A549 (cell line): ENCODE results near the gene GCC2. TPM values are rescaled to one million over a fixed set of nuclear protein-coding genes. Genes with fewer than 3 reads are reported as not detected.

Experiments used
- ATAC-seq, 2 experiments: fragments of 200-7000 bp in 1 of 2; fragments of >200 bp in 1 of 2; cut with Nextera tagmentation in 1 of 2; cut with Tn5 transposase in 1 of 2; 3 replicates each; pipeline versions ENCODE4 v1.8.0 to v1.9.1; 2018 to 2020; ENCODE audit warnings: mild to moderate bottlenecking in 1 of 2, moderate library complexity in 1 of 2
- CTCF ChIA-PET: fragments of 300-600 bp; sonication (Branson Sonifier 250); formaldehyde crosslinking; extraction: SDS; loops from one replicate; lab custom pipeline; 2021; ENCODE audit warnings: antibody characterized with exemption, inconsistent platforms; lab: Yijun Ruan, JAX
- POLR2A ChIA-PET: fragments of 350-600 bp; formaldehyde crosslinking; extraction: SDS; loops from one replicate; lab custom pipeline; 2021; ENCODE audit warnings: antibody characterized with exemption, inconsistent platforms; lab: Yijun Ruan, JAX
- DNase-seq, 2 experiments: peaks; one replicate each; pipeline versions ENCODE4 v3.0.0 to v3.0.0-alpha.2; 2011 to 2016; ENCODE audit warnings: low read depth in 1 of 2, low spot score in 1 of 2
- FAIRE-seq: peaks from 2 replicates; lab custom pipeline; 2011; peaks lifted over from hg19 to GRCh38; lab: Jason Lieb, UNC
- H3K27ac ChIP-seq, 2 experiments: fragments of >200 bp; sonication (Bioruptor Twin); formaldehyde crosslinking; 3 replicates each; pipeline ENCODE4 v1.5.1; 2016 to 2017
- H3K4me1 ChIP-seq: fragments of >200 bp; sonication (Bioruptor Twin); formaldehyde crosslinking; 3 replicates; pipeline ENCODE4 v1.6.1; 2016
- H3K4me2 ChIP-seq: fragments of >200 bp; sonication (Bioruptor Twin); formaldehyde crosslinking; 3 replicates; pipeline ENCODE4 v1.6.1; 2016
- H3K4me3 ChIP-seq: fragments of >200 bp; sonication (Bioruptor Twin); formaldehyde crosslinking; 3 replicates; pipeline ENCODE4 v1.5.1; 2016
- H3K9me3 ChIP-seq: fragments of >200 bp; sonication (Bioruptor Twin); formaldehyde crosslinking; 3 replicates; pipeline ENCODE4 v1.6.1; 2016
- CHD4 ChIP-seq: fragments of 200-600 bp; sonication (generic); IDR thresholded peaks from 2 replicates; pipeline ENCODE4 v1.6.1; 2016; ENCODE audit warnings: antibody characterized with exemption, mild to moderate bottlenecking, borderline replicate concordance
- EP300 ChIP-seq, 2 experiments: fragments of >200 bp; sonication (Bioruptor Twin); formaldehyde crosslinking; IDR thresholded peaks; 2 replicates in 1 of 2; 3 replicates in 1 of 2; pipeline ENCODE4 v1.6.1; 2016 to 2017
- ESRRA ChIP-seq: fragments of 150-350 bp; IDR thresholded peaks from 2 replicates; pipeline ENCODE4 v1.6.1; 2014; ENCODE audit warnings: mild to moderate bottlenecking, low read length, borderline replicate concordance
- FOSB ChIP-seq: fragments of 250-450 bp; sonication (Bioruptor Pico); IDR thresholded peaks from 2 replicates; pipeline ENCODE4 v1.5.0; 2020; ENCODE audit warnings: mild to moderate bottlenecking, moderate library complexity
- FOXS1 ChIP-seq: fragments of 250-450 bp; sonication (Bioruptor Pico); IDR thresholded peaks from 2 replicates; pipeline ENCODE4 v1.5.0; 2020; ENCODE audit warnings: mild to moderate bottlenecking, moderate library complexity
- GATA3 ChIP-seq: IDR thresholded peaks from 2 replicates; pipeline ENCODE4 v1.6.1; 2012; ENCODE audit warnings: borderline replicate concordance
- HOXB13 ChIP-seq: fragments of 250-450 bp; sonication (Bioruptor Pico); IDR thresholded peaks from 2 replicates; pipeline ENCODE4 v1.5.0; 2020; ENCODE audit warnings: low read depth, mild to moderate bottlenecking, moderate library complexity
- KDM1A ChIP-seq: fragments of 200-600 bp; sonication (generic); IDR thresholded peaks from 2 replicates; pipeline ENCODE4 v1.6.1; 2016; ENCODE audit warnings: low read depth, mild to moderate bottlenecking
- KDM5A ChIP-seq: fragments of 200-600 bp; sonication (generic); IDR thresholded peaks from 2 replicates; pipeline ENCODE4 v1.6.1; 2016; ENCODE audit warnings: antibody characterized with exemption, mild to moderate bottlenecking
- MAZ ChIP-seq: fragments of 150-350 bp; IDR thresholded peaks from 2 replicates; pipeline ENCODE4 v1.6.1; 2014; ENCODE audit warnings: antibody characterized with exemption, low read depth, low read length, borderline replicate concordance
- NR3C1 ChIP-seq: fragments of >200 bp; sonication (Bioruptor Twin); formaldehyde crosslinking; IDR thresholded peaks from 3 replicates; pipeline ENCODE4 v1.6.1; 2017
- PHF8 ChIP-seq: fragments of 200-600 bp; sonication (generic); IDR thresholded peaks from 2 replicates; pipeline ENCODE4 v1.6.1; 2016; ENCODE audit warnings: low read depth, mild to moderate bottlenecking, antibody characterized with exemption, moderate library complexity, borderline replicate concordance
- POLR2A ChIP-seq: IDR thresholded peaks from 2 replicates; pipeline ENCODE4 v1.6.1; 2012; ENCODE audit warnings: mild to moderate bottlenecking, low read length
- RAD21 ChIP-seq, 2 experiments: fragments of >200 bp in 1 of 2; sonication (Bioruptor Twin) in 1 of 2; formaldehyde crosslinking in 1 of 2; IDR thresholded peaks in 1 of 2; conservative IDR thresholded peaks in 1 of 2; 2 replicates in 1 of 2; 3 replicates in 1 of 2; pipeline ENCODE4 v1.6.1; 2012 to 2018; ENCODE audit warnings: inconsistent platforms in 1 of 2
- RARB ChIP-seq: fragments of 250-450 bp; sonication (Bioruptor Pico); IDR thresholded peaks from 2 replicates; pipeline ENCODE4 v1.8.0; 2021; ENCODE audit warnings: mild to moderate bottlenecking, moderate library complexity
- RCOR1 ChIP-seq: fragments of 150-350 bp; IDR thresholded peaks from 2 replicates; pipeline ENCODE4 v1.6.1; 2014; ENCODE audit warnings: antibody characterized with exemption, low read length, low read depth
- RFX5 ChIP-seq: fragments of 450-650 bp; IDR thresholded peaks from 2 replicates; pipeline ENCODE4 v1.7.1; 2014; ENCODE audit warnings: antibody characterized with exemption, mild to moderate bottlenecking, moderate library complexity
- SREBF2 ChIP-seq: fragments of 450-650 bp; IDR thresholded peaks from 2 replicates; pipeline ENCODE4 v1.6.1; 2014; ENCODE audit warnings: mild to moderate bottlenecking, moderate library complexity
- TP53 ChIP-seq: fragments of 250-450 bp; sonication (Bioruptor Pico); IDR thresholded peaks from 2 replicates; pipeline ENCODE4 v1.5.0; 2021; ENCODE audit warnings: mild to moderate bottlenecking, moderate library complexity
- ZFP36 ChIP-seq: fragments of 450-650 bp; IDR thresholded peaks from 2 replicates; pipeline ENCODE4 v1.6.1; 2014; ENCODE audit warnings: borderline replicate concordance; ENCODE audit not compliant: partially characterized antibody
- WGBS: methylation state at CpG from one replicate; pipeline ENCODE4 v1.1.6; 2017; ENCODE audit errors: missing lambda C conversion rate; 5-methylcytosine and 5-hydroxymethylcytosine counted together
- polyA plus RNA-seq, 4 experiments: library from polyadenylated mRNA; depleted of rRNA in 3 of 4; stranded (reverse); fragments of >200 nt; fragmentation: RNase III in 1 of 4; extraction: RNeasy Plus Mini Kit Qiagen cat#74134 plus additional on column Dnase treatment in 1 of 4; gene quantifications; 2 replicates in 3 of 4; 3 replicates in 1 of 4; pipeline ENCODE4 v1.2.3, GENCODE V29; 2011 to 2017
- TF ChIP-seq, protein P1 (sequence below): fragments of 250-450 bp; sonication (Bioruptor Pico); IDR thresholded peaks from 2 replicates; pipeline ENCODE4 v1.5.0; 2020; ENCODE audit warnings: low read depth, mild to moderate bottlenecking, moderate library complexity
- TF ChIP-seq, protein P2 (sequence below): fragments of 450-650 bp; IDR thresholded peaks from 2 replicates; pipeline ENCODE4 v1.6.1; 2014; ENCODE audit warnings: antibody characterized with exemption
- TF ChIP-seq, protein P3 (sequence below): fragments of 200-600 bp; sonication (generic); IDR thresholded peaks from 2 replicates; pipeline ENCODE4 v1.6.1; 2016; ENCODE audit warnings: antibody characterized with exemption, mild to moderate bottlenecking, moderate library complexity

Gene GCC2
- polyA plus RNA-seq, 2 of the 4 experiments (the other 2 are of a cell fraction), result 13.6 to 30.1 TPM

DNA sequence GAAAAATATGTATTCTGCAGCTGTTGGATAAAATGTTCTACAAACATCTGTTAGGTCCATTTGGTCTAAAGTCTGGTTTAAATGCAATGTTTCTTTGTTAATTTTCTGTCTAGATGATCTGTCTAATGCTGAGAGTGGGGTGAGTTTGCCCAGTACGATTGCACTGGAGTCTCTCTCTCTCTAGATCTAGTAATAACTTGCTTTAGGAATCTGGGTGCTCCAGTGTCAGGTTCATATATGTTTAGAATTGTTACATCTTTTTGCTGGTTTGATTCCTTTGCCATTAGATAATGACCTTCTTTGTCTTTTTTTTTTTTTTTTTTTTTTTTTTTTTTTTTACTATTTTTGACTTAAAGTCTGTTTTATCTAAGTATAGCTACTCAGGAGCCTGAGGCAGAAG is 10.4 kb downstream of the GCC2 start:
- H3K4me1 ChIP-seq, result no peaks in the 10 kb centered on the region
- POLR2A ChIA-PET, result no interaction called here

DNA sequence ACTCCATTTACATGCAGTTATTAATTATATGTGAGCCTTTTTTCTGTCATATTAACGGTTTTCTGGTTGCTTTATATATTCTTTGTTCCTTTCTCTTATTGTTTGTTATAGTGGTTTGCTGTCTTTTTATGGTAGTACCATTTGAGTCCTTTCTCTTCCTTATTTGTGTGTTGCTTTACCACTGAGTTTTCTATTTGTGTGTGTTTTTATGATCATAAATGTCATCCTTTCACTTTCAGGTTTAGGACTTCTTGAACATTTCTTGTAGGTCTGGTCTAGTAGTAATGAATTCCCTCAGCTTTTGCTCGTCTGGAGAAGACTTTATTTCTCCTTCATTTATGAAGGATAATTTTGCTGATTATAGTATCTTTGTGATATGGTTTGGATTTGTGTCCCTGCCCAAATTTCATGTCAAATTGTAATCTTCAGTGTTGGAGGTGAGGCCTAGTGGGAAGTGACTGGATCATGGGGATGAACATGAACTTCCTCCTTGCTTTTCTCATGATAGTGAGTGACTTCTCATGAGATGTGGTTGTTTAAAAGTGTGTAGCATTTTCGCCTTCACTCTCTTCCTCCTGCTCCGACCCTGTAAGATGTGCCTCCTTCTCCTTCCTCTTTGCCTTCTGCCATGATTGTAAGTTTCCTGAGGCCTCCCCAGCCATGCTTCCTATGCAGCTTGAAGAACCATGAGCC is 11.5 kb downstream of the GCC2 start:
- Histone ChIP-seq H3K4me2 (no peak overlapping the region), H3K4me3 (no peak overlapping the region), H3K9me3 (peaks cover 12% of the 10 kb centered on the region; the same call in 2 of the 3 replicates), H3K27ac (no peak overlapping the region), H3K4me1 (no peaks in the 10 kb centered on the region)
- ATAC-seq (no peak), DNase-seq (no peak), FAIRE-seq (no peak)
- CTCF ChIA-PET, result interaction anchor here (1.6 kb wide), 1 partner anchor 15 kb away, joined by 5 read pairs; no protein-coding TSS in a partner anchor
- POLR2A ChIA-PET, result interaction anchor here (0.6 kb wide), 1 partner anchor 65 kb away, joined by 3 read pairs; no protein-coding TSS in a partner anchor
- TF ChIP-seq HOXB13, result no peak
- no peak for TF ChIP-seq MAZ
- TF ChIP-seq RAD21 (conservative IDR thresholded peaks at IDR 0.05 in 1 of 2, IDR thresholded peaks at IDR 0.05 in 1 of 2), result no peak
- TF ChIP-seq, protein P1, sequence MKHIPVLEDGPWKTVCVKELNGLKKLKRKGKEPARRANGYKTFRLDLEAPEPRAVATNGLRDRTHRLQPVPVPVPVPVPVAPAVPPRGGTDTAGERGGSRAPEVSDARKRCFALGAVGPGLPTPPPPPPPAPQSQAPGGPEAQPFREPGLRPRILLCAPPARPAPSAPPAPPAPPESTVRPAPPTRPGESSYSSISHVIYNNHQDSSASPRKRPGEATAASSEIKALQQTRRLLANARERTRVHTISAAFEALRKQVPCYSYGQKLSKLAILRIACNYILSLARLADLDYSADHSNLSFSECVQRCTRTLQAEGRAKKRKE, result no peak
- TF ChIP-seq EP300 (IDR thresholded peaks at IDR 0.05), result no peak
- TF ChIP-seq ZFP36, result no peak
- TF ChIP-seq ESRRA, result no peak
- no peak for TF ChIP-seq SREBF2
- no peak for TF ChIP-seq KDM5A
- no peak for TF ChIP-seq POLR2A
- TF ChIP-seq PHF8, result no peak
- no peak for TF ChIP-seq CHD4
- TF ChIP-seq, protein P2, sequence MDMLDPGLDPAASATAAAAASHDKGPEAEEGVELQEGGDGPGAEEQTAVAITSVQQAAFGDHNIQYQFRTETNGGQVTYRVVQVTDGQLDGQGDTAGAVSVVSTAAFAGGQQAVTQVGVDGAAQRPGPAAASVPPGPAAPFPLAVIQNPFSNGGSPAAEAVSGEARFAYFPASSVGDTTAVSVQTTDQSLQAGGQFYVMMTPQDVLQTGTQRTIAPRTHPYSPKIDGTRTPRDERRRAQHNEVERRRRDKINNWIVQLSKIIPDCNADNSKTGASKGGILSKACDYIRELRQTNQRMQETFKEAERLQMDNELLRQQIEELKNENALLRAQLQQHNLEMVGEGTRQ, result no peak
- TF ChIP-seq RFX5, result no peak
- no peak for TF ChIP-seq RARB
- TF ChIP-seq RCOR1, result no peak
- no peak for TF ChIP-seq FOSB (CRISPR knock-in tag)
- no peak for TF ChIP-seq KDM1A
- no peak for TF ChIP-seq NR3C1
- 81% methylated on average over 4 of the region's 4 CpGs for WGBS

More for the DNA sequence above, 10.4 kb downstream of the GCC2 start:
- FAIRE-seq (no peak), DNase-seq (no peak), ATAC-seq (no peak)
- TF ChIP-seq ZFP36 (no peak), KDM5A (no peak), KDM1A (no peak), TP53 (CRISPR knock-in tag) (no peak)
- Histone ChIP-seq H3K9me3 (peaks cover 12% of the 10 kb centered on the region; the same call in 2 of the 3 replicates), H3K27ac (no peak overlapping the region), H3K4me2 (no peak overlapping the region), H3K4me3 (no peak overlapping the region)
- WGBS, result 96% methylated on average over 1 of the region's 1 CpG
- CTCF ChIA-PET, result no interaction called here

DNA sequence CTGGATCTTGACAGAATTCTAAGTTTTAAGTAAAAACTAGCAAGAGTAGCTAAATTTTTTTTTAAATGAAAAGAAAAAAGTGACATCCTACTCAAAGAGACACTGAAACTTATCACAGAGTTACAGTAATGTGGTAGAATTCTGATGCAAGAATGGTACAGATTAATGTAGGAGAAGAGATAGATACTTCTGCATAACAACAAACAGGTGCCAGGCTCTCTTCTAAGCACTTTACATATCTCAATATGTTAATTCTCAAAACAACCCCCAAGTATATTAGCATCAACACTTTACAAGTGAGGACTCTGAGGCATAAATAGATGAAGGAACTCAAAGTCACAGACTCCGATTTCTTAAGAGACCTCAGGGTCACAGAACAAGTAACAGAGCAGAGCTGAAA is 28.1 kb downstream of the GCC2 start:
- ATAC-seq, result no peak
- TF ChIP-seq FOXS1 (CRISPR knock-in tag) (no peak), GATA3 (no peak), MAZ (no peak)
- TF ChIP-seq, protein P3, sequence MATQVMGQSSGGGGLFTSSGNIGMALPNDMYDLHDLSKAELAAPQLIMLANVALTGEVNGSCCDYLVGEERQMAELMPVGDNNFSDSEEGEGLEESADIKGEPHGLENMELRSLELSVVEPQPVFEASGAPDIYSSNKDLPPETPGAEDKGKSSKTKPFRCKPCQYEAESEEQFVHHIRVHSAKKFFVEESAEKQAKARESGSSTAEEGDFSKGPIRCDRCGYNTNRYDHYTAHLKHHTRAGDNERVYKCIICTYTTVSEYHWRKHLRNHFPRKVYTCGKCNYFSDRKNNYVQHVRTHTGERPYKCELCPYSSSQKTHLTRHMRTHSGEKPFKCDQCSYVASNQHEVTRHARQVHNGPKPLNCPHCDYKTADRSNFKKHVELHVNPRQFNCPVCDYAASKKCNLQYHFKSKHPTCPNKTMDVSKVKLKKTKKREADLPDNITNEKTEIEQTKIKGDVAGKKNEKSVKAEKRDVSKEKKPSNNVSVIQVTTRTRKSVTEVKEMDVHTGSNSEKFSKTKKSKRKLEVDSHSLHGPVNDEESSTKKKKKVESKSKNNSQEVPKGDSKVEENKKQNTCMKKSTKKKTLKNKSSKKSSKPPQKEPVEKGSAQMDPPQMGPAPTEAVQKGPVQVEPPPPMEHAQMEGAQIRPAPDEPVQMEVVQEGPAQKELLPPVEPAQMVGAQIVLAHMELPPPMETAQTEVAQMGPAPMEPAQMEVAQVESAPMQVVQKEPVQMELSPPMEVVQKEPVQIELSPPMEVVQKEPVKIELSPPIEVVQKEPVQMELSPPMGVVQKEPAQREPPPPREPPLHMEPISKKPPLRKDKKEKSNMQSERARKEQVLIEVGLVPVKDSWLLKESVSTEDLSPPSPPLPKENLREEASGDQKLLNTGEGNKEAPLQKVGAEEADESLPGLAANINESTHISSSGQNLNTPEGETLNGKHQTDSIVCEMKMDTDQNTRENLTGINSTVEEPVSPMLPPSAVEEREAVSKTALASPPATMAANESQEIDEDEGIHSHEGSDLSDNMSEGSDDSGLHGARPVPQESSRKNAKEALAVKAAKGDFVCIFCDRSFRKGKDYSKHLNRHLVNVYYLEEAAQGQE, result no peak
- TF ChIP-seq, all 56 proteins: peak for 0
- ChIA-PET CTCF (no interaction called here), POLR2A (no interaction called here)
- 95% methylated on average over 1 of the region's 1 CpG for WGBS
- Histone ChIP-seq H3K4me2 (no peak overlapping the region), H3K4me3 (no peak overlapping the region), H3K4me1 (no peaks in the 10 kb centered on the region), H3K9me3 (no peaks in the 10 kb centered on the region), H3K27ac (no peak overlapping the region)
- no peak for DNase-seq
- FAIRE-seq, result no peak
